CD4-positive, alpha-beta T cell treated with Interleukin-15 for 1 hour (primary cell): ENCODE data around the gene NME3.
"Not testable (repeated sequence)": the region's sequence is repeated elsewhere in the genome, so short reads cannot be mapped to it uniquely, and the experiment has no call there.

ENCODE experiments used
- DNase-seq: peaks from one replicate; pipeline ENCODE4 v3.0.0-alpha.2; 2020

Gene NME3

DNA sequence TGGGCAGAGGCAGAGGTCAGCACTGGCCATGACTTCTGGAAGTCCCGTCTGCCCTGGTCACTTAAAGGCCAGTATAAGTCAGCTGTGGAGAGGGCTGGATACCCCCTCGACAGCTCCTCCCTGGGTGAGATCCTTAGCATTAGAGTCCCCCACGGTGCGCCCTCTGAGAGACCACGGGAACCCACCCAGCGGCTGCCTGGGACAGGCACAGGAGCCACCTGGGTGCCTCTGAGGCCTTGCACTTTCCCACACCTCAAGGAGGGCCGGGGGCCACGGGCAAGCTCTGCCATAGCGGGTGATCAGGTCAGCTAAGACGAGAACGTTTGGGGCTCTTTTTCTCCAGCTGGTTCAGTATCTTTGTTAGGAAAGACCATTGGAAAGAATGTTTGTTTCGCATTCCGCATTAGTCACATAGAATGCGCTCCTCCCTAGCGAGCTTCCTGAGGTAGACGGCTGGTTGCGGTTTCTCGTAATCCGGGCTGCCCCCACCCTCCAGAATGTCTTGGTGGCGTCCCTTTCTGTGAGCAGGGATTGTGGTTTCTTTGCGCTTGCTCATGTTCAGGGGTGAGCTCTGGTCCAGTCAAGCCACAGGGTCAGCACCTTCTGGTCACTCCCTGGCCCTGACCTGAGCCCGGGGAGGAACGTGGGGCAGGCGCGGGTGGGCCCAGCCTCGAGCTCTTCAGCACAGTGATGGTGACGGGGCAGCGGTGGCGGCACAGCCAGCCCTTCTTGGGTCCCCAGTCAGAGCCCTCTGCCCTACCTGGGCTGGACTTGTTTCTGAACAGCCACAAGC lies 25.2 kb downstream of the NME3 start:
- DNase-seq: no peak

DNA sequence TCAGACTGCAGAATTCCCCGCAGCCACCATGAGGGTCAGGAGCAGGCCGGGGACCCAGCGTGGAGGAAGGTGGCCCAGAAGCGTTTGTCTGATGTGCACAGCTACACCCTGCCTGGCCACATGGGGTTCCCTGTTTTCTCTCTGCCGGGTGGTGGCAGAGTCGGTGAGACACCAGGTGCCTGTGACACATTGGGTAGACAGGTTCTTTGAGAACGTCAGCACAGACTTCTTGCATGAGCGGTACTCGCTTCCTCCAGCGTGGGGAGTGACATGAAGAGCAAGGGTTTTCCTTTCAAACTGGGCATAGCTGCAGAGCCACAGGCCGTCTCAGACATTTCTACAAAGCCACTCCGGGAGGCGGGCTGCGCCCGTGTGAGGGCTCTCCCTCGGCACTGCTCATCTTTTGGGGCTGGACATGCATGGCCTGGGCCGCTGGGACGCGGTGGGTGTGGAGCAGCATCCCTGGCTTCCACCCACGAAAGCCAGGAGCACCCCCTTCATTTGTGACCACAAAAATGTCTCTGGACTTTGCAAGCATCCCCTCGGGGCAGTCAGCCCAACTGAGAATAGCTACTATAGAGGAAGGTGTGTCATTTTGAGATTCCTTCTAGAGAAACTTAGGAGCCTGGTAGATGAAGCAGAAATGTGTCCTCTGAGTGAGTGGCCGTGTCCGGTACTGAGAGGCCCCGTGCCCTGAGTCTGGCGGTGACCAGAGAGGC lies 26.0 kb downstream of the NME3 start:
- no peak for DNase-seq

DNA sequence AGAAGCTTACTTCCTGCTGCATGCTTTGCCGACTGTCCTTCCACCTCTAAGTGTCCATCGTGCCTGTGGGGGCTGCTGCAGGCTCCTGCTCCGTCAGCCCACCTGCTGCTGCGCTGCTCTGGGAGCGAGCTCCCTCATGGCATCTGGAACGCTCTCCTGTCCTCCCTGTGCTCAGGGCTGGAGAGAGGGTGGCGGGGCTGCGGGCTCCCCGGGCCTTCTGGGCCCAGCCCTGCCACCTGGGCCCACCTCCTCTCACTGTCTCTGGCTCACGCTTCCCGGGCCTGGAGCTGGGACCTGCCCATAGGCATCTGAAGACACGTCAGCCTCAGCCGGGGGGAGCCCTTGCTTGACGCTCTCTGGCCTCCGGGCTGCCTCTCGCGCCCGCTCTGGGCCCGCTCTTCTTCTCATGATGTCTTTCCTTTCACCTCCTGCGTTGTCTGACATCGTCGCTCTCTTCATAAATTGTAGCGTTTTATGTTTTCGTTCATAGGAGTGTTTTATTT lies 27.0 kb downstream of the NME3 start:
- DNase-seq: no peak

DNA sequence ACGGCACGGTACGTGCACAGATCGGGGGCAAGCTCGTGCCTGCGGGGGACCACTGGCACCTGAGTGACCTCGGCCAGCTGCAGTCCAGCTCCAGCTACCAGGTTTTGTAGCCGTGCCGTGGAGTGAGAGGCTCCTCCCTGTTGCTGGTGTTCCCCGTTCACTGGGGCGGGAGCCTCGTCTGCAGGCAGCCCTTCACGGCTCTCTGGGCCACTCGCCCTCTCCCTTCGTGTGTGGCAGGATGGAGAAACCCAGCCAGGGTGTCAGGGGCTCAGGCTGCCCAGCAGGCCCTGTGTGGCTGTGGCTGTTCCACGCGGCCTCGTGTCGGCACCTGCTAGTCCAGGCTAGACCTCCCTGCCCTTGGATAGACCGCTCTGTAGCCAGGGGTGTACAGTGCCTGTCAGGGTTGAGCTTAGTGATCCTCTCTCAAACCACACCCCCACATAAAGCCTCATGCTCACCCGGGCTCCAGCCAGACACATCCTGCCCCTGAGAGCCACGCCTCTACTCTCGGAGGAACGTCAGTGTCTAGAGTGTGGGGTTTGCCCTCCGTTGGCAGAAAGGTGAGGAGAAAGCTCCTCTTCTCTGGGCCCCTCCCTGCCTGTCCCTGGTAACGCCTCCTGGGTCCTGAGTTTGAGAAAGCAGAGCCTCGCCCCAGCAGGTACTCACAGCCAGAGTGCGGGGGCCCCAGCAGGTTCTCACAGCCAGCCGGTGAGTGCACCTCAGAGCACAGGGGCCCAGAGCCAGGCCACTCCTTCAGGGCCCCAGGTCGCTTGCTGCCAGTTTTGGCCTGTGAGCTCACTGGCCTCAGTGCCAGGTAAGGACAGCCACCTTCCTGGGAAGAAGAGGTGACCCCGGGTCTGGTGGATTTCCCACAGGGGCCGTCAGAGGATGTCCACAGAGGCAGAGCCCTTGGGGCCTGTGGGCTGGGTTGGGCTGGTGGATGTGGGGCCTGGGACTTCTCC lies 27.7 kb downstream of the NME3 start:
- no peak for DNase-seq

DNA sequence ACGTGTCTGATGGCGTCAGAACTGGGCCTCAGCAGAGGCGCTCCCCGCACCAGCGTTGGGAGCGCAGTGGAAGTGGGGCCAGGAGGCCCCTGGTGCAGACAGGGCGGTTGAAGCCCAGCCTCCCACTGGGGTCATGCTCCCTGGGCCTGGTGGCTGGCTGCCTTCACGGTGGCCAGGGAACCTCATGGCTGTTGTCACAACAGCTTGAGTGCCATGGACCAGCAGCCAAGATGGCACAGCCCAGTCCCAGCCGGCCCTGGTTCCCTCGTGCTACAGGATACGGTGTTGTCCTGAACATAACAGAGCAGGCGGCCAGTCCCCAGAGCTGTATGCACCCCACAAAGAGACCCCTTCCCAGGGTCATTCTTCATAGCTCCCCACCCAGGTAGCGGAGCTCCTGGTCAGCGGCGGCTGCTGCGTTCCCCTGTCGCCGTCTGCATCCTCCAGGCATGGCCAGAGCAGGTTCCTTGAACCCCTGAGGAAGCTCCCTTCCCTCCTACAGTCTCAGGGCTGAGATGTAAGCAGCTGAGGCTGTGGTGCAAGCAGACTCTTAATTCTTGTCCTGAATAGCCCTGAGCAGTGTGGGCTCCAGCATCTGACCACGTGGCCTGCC lies 29.7 kb downstream of the NME3 start:
- DNase-seq: no peak

DNA sequence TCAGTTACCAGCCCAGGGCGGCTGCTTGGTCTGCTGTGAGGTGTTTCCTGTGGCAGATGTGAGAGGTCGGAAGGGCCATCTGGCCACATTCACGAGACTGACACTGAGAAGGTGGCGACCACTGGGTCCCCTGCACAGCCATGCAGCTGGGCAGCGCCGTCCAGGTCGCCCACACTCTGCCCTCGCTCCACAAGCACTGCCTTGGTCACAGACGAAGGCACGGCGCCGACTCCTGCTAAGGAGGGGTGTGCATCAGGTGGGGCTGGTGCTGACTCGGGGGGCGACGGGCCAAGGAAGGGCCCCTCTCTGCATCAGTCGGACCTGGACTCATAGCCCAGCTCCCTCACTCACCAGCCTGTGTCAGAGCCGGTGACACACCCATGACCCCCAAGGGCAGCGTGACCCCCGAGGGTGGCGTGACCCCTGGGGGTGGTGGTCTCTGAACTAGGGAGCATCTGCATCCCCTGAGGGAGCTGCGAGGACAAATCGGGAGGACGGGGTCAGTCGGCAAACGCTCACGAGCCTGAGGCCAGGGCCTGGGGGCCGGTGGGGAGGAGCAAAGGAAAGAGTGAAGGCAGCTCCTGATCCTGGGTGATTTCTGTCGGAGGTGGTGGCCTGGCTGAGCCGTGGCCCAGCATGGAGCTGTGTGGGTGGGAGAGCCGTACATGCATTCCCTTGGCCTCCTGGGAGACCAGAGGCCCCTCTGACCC lies 30.4 kb downstream of the NME3 start:
- no peak for DNase-seq

DNA sequence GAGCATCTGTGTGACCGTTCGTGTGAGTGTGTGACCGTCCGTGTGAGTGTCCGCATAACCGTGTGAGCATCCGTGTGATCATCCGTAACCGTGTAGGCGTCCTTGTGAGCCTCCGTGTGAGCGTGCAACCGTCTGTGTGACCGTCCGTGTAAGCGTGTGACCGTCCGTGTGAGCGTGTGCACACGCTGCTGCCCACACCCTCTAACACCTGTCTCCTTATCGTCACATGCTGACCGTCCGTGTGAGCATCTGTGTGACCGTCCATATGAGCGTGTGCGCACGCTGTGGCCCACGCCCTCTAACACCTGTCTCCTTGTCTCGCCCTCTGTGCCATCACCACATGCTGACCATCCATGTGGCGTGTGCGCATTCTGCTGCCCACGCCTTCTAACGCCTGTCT lies 31.1 kb downstream of the NME3 start:
- no peak for DNase-seq

DNA sequence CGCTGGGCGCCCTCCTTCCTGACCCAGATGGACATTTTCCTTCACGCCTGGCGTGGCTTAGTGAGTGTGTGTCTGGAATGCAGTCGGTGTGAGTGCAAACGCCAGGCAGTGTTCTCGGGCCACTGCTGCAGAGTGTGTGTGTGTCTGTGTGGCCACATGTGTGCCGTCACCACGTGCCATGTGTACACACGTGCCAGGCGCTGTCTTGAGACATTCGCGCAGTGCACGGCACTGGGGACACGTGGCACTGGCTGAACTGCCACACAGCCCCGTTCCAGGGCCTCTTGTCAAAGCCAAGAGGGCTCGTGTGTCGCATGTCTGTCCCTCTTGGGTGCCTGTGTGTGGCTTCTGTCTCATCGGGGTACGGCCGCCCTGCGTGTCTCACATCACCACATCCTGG lies 36.5 kb downstream of the NME3 start:
- DNase-seq: no peak

DNA sequence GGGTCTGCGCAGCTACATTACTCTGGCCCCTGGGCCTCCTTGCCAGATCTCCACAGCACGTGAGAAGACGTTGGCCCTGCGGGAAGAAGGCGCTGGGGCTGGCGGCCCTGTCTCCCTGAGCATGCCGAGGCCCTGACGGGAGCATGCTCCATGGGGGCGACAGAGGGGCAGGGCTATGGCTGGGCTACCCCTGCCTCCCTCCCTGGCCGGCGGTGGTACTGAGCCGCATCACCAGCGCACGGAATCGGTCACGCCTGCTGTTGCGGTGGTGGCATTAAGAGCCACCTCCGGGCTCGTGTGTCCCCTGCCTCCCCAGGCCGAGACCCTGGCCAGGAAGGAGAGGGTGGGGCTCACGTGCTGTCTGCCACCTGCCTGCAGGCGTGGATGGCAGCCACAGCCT lies 37.2 kb downstream of the NME3 start:
- no peak for DNase-seq

DNA sequence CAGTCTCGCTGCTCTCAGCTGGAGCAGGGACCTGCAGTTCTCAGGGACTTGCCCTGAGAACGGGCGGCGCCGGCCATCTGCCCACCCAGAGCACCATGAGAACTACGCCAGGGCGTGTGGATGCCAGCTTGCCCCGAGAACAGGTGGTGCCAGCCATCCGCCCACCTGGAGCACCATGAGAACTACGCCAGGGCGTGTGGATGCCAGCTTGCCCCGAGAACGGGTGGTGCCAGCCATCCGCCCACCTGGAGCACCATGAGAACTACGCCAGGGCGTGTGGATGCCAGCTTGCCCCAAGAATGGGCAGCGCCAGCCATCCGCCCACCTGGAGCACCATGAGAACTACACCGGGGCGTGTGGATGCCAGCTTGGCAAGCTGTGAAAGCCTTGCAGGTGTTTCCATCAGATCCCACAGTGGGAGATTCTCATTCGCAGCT lies 38.8 kb downstream of the NME3 start:
- DNase-seq: not testable (repeated sequence)

DNA sequence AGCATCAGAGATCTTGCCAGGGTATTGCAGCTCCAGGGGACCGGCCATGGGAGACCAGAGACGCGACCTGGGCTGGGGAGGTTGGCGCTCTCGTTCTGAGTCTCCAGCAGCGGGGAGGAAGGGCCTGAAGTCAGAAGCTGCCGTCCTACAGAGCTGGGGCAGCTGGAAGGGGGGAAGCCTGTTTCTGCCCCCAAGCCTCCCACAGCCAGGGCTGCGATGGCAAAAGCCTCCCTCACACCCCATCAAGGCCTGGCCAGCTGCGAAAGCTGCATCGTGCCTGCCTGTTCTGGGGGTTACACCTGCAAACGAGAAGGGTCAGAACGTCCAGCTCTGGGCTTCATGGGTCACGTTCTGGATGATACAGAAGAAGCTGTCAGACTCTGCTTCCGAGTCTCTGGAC lies 39.3 kb downstream of the NME3 start:
- no peak for DNase-seq

DNA sequence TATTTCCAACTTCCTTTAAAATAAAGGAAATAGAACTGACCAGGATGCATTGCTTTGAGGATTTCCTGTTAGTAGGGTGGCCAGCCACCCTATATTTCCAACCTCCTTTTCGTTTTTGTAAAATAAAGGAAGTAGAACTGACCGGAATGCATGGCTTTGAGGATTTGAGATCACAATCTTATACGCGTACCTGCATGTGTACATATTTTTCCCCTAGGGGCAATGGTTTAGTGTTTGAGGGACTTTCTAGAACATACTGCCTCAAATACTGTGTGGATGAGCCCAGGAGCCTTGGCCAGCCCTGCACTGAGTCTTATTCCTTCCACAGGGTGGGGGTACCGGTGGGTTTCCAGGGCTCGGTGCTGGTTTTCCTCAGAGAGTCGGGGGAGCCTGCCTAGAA lies 39.7 kb downstream of the NME3 start:
- no peak for DNase-seq

DNA sequence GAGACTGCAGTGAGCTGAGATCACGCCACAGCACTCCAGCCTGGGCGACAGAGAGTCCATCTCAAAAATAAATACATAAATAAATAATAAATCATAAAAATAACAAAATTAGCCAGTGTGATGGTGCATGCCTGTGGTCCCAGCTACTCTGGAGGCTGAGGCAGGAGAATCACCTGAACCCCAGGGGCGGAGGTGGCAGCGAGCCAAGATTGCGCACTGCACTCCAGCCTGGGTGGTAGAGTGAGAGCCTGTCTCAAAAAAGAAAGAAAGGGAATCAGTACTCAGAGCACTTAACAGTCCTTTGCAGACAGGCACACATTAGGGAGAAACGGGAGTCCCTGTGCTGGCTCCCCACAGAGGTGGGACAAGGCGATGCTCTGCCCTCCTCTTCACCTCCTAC lies 40.3 kb downstream of the NME3 start:
- DNase-seq: no peak

DNA sequence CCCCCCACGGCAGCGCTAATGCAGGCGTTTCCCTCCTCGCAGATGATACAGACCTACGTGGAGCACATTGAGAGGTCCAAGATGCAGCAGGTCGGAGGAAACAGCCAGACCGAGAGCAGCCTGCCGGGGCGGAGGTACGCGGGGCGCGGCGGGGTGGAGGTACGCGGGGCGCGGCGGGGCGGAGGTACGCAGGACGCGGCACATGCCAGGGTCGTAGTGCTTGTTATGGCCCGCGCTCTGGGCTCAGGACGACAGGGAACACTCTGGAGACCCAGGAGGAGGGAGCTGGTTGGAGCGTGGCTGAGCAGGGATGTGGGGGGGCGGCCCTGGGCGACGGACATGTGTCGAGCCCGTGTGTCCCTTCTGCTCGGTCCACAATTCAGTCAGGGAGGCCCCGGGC lies 41.9 kb downstream of the NME3 start:
- DNase-seq: no peak

DNA sequence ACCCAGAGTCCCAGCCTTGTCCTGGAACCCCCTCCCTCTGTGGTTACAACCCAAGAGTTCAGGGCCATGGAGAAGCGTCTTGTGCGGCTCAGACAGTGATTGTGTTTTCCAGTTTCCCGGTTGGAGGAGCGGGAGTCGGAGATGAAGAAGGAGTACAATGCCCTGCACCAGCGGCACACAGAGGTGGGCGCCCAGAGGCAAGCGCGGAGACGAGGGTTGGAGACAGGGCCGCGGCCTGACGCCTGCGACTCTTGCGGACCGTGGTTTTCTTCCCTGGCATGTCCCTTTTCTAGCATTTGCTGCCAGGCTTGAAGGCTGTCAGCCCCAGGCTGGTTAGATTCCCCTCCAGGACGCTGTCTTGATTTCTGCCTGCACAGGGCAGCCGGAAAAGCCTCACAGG lies 42.3 kb downstream of the NME3 start:
- DNase-seq: no peak

DNA sequence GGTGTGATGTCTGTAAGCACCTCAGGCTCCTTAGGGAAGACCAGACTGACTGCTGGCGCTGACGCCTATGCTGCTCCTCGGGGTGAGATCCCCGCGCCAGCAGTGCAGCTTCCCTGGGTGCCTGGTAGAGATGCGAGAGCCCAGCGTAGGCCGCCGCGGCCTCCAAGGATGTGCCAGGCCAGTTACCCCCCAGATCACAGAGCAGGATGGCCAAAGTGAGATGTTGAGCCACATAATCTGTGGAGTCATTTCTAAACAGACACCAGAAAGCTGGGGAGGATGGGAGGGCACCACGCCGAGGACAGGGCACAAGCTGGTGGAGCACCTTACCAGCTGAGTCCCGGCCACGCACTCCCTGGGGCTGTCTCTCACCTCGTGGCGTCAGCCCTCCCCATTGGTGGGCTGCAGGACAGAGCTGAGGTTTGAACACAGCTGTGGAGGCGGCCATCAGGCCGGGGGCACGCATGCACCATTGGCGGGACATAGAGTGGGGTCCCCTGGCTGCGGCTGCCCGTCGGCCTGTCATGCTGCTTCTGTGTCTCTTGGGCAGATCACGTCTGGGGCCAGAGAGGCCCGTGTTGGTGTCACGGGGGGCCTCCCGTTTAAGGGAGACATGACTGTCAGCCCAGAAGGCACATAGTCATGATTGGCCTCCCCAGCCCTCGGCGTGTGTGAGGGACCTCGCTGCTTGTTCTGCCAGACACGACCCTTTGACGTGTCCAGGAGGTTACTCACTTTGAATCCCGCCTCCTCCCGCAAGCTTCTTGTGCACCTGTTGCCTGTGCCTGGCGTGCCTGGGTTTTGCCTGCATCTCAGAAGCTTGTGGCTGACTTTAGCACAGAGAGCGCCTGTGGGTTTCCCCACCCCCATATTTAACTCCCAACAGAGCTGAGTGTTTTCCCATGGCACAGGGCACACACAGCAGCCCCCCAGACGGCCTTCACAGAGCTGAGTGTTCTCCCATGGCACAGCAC lies 43.4 kb downstream of the NME3 start:
- no peak for DNase-seq

DNA sequence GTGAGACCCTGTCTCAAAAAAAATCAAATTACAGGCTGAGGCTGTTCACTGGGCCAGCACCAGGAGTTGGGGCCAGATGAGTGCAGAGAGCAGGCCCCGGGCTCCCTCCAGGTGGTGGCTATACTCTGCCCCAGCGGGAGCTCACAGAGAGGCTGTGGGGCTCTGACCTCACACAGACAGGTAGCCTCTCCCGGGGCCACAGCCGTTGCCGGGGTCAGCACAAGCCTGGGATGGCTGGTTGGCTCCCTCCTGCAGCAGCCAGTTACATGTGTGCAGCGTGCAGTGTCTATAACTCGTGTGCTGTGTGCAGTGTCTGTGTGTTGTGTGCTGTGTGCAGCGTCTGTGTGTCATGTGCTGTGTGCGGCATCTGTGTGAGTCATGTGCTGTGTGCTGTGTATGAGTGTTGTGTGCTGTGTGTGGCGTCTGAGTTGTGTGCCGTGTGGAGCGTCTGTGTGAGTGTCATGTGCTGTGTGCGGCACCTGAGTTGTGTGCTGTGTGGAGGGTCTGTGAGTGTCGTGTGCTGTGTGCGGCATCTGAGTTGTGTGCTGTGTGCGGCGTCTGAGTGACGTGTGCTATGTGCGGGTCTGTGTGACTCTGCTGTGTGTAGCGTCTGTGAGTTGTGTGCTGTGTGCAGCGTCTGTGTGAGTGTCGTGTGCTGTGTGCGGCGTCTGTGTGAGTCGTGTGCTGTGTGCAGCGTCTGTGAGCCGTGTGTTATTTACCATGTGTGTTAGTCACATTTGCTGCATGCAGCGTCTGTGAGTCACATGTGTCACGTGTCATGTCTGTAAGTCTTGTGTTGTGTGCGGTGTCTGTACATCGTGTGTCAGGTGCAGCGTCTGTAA lies 44.5 kb downstream of the NME3 start:
- DNase-seq: no peak

DNA sequence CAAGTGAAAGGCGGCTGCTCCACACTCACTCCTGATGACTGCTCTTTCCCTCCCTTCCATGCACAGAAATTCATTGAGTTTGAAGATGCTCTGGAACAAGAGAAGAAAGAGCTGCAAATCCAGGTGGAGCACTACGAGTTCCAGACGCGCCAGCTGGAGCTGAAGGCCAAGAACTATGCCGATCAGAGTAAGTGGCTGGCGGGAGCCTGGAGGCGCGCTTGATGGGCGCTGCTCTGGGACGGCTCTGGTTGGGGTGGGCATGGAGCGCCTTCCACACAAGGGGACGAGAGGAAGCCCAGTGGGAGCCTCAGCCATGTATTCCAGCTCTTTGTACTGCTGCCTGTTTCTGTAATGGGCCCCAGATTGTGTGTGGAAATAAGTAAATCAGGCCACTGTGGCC lies 46.9 kb downstream of the NME3 start:
- no peak for DNase-seq

DNA sequence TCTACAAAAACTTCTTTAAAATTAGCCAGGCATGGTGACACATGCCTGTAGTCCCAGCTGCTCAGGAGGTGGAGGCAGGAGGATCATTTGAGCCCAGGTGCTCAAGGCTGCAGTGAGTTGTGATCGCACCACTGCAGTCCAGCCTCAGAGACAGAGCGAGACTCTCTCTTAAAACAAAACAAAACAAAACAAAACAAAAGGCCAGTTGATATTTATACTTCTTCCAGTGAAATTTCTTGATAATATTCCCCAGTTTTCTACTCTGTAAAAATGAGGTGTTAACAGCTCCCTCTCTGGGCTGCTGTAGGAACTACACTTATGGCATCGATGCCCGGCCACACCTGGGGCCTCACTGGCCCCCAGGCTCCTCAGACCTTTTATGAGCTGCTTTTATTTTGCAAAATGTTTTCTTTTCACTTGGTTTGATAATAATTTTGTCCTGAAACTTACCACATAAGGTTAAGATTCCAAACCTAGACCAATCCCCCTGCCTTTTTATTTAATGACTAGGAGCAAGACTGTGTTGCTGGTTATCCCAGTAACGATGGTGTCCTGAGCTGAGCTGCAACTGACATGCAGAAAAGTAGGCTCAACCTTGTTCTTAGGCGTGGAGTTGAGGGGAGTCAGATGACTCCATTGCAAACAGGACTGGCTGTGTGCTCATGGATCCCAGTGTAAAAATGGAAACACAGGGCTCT lies 47.7 kb downstream of the NME3 start:
- no peak for DNase-seq
